ENCODE measurements around the gene FLACC1. TPM values are rescaled to one million over a fixed set of nuclear protein-coding genes. Genes with fewer than 3 reads are reported as not detected.

Gene FLACC1
- total RNA-seq, 1 donor from 2014 or later, result 1.1 TPM

DNA sequence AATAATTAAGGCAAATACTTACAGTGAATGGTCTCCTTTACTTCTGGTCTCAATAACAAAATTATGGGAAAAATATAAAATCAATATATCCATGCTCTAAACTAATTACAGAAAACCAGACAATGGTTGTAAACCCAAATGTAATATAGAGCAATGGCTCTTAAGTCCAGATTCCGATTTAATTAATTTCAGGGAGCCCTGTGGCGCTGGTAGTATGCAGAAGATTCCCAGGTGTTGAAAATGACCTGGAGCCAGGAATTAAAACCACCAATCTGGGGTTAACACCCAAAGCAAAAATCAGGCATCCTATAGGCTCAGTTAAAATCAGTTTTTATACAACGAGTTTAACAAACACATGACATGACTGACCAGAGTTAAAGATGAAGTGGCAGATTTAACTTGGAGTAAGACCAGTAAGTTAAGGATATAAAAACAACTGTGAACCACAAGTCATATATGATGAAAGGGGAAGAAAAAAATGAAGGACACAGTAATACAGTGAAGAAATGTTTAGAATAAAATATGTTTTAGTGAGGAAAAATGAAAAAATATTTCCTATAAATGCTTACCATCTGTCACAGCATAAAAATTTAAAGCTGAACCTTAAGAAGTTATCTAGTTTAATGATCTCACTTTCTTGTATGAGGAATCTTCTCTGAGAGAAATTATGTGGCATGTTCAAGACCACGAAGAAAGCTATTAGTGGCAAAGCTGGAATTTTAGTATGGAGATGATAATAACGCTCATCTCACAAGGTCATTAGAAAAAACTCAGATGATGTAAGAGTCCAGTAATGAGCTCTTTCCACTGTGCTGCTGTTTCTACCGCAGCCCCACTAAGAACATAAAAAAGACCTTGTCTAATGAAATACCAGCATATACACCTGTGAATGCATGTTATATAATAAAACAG lies 45.8 kb upstream of the FLACC1 start:
- no peak overlapping the region for H3K4me3 Mint-ChIP-seq (ENCODE audit: unreplicated experiment)
- peaks cover 8% of the 10 kb centered on the region for H3K4me1 Mint-ChIP-seq (ENCODE audit: unreplicated experiment)
- no peak for DNase-seq (ENCODE audit: low spot score)
- no peaks in the 10 kb centered on the region for H3K36me3 Mint-ChIP-seq (ENCODE audit: low read depth, unreplicated experiment)
- no peak overlapping the region for H3K27ac Mint-ChIP-seq (ENCODE audit: unreplicated experiment)
- H3K9me3 Mint-ChIP-seq (ENCODE audit: unreplicated experiment), result no peaks in the 10 kb centered on the region
- peaks cover 1% of the 10 kb centered on the region for H3K27me3 Mint-ChIP-seq (ENCODE audit: unreplicated experiment)
- TF ChIP-seq CTCF (IDR thresholded peaks at IDR 0.05; ENCODE audit: unreplicated experiment), result no peak

DNA sequence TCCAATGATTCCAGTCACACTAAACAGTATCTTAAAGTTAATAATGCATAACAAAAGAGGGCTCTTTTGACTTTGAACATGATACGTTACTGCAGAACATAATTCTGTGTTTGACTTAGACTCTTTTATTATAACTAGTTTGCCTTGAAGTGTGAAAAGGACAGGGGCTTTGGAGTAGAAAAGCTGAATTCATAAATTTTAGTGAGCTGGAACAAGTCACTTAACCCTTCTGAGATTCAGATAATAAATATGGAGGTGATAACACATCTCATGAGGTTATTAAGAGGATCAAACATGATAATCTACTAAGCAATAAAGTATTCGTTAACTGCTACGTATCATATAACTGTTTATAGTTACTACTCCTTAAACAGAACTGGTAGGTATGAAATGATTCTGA lies 44.7 kb upstream of the FLACC1 start:
- Mint-ChIP-seq H3K27ac (ENCODE audit: unreplicated experiment) (no peak overlapping the region), H3K36me3 (ENCODE audit: low read depth, unreplicated experiment) (no peaks in the 10 kb centered on the region), H3K4me1 (ENCODE audit: unreplicated experiment) (peaks cover 8% of the 10 kb centered on the region), H3K4me3 (ENCODE audit: unreplicated experiment) (no peak overlapping the region), H3K9me3 (ENCODE audit: unreplicated experiment) (no peaks in the 10 kb centered on the region), H3K27me3 (ENCODE audit: unreplicated experiment) (peaks cover 1% of the 10 kb centered on the region)
- no peak for DNase-seq (ENCODE audit: low spot score)
- no peak for TF ChIP-seq CTCF (IDR thresholded peaks at IDR 0.05; ENCODE audit: unreplicated experiment)

DNA sequence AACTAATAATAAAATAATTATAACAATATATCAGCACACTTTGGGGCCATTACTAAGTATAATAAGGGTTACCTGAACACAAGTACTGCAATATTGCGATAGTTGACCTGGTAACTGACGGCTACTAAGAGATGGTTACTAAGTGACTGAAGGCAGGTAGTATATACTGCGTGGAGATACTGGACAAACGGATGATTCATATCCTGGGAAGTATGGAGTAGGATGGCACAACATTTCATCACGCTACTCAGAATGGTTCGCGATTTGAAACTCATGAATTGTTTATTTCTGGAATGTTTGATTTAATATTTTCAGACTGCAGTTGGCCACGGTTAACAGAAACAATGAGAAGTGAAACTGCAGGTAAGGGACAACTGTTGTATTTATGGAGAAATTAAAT lies 39.5 kb upstream of the FLACC1 start:
- Mint-ChIP-seq H3K36me3 (ENCODE audit: low read depth, unreplicated experiment) (peaks cover 16% of the 10 kb centered on the region), H3K27me3 (ENCODE audit: unreplicated experiment) (no peaks in the 10 kb centered on the region), H3K4me1 (ENCODE audit: unreplicated experiment) (no peaks in the 10 kb centered on the region), H3K27ac (ENCODE audit: unreplicated experiment) (no peak overlapping the region), H3K4me3 (ENCODE audit: unreplicated experiment) (no peak overlapping the region), H3K9me3 (ENCODE audit: unreplicated experiment) (no peaks in the 10 kb centered on the region)
- no peak for DNase-seq (ENCODE audit: low spot score)
- TF ChIP-seq CTCF (IDR thresholded peaks at IDR 0.05; ENCODE audit: unreplicated experiment), result no peak

DNA sequence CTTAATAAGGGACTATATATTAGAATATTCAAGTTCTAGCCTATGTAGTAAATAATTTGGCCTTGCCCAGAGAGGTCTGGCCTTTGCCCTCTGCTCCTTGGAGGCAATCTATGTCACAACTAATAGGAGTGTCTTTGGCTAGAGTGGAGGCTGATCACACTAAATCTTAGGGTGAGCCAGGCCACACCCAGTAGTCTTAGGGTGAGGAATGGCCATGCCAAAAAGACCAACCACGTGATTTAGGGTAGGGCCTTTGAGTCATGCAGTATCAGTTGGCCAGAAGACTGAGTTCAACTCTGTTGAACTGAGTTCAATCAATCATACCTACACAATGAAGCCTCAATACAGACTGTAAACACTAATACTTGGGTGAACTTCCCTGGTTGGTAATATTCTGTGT lies 26.0 kb upstream of the FLACC1 start:
- peaks cover 17% of the 10 kb centered on the region for H3K36me3 Mint-ChIP-seq (ENCODE audit: low read depth, unreplicated experiment)

More for the DNA sequence above, 26.0 kb upstream of the FLACC1 start:
- DNase-seq (ENCODE audit: low spot score), result no peak
- Mint-ChIP-seq H3K4me1 (ENCODE audit: unreplicated experiment) (no peaks in the 10 kb centered on the region), H3K27ac (ENCODE audit: unreplicated experiment) (no peak overlapping the region), H3K9me3 (ENCODE audit: unreplicated experiment) (no peaks in the 10 kb centered on the region), H3K27me3 (ENCODE audit: unreplicated experiment) (no peaks in the 10 kb centered on the region), H3K4me3 (ENCODE audit: unreplicated experiment) (no peak overlapping the region)
- no peak for TF ChIP-seq CTCF (IDR thresholded peaks at IDR 0.05; ENCODE audit: unreplicated experiment)
